ENCODE data around the gene IRF2.

The IRF2 gene

GRCh38 chr4:184427687-184428086 is 46.7 kb downstream of the IRF2 start:
- DNase-seq, result no peak

- DNase-seq, result no peak
Observed at GRCh38 chr4:184427093-184427492, 47.3 kb downstream of the IRF2 start.

- no peak for DNase-seq
Observed at GRCh38 chr4:184424993-184425758, 49.2 kb downstream of the IRF2 start.

GRCh38 chr4:184424279-184424678 is 50.1 kb downstream of the IRF2 start:
- no peak for DNase-seq

GRCh38 chr4:184423003-184423686 is 51.2 kb downstream of the IRF2 start:
- no peak for DNase-seq

GRCh38 chr4:184422378-184422777 is 52.0 kb downstream of the IRF2 start:
- DNase-seq, result no peak

GRCh38 chr4:184421533-184422155 is 52.7 kb downstream of the IRF2 start:
- DNase-seq, result no peak

- DNase-seq, result no peak
Observed at GRCh38 chr4:184420881-184421416, 53.4 kb downstream of the IRF2 start.

GRCh38 chr4:184420402-184420801 is 53.9 kb downstream of the IRF2 start:
- DNase-seq, result no peak

- DNase-seq, result no peak
Observed at GRCh38 chr4:184419976-184420375, 54.4 kb downstream of the IRF2 start.

- peak; percentile 70 for DNase-seq
Observed at GRCh38 chr4:184417802-184418511, 56.4 kb downstream of the IRF2 start.

- DNase-seq, result peak; percentile 76
Observed at GRCh38 chr4:184416913-184417734, 57.2 kb downstream of the IRF2 start.

- no peak for DNase-seq
Observed at GRCh38 chr4:184415071-184415470, 59.3 kb downstream of the IRF2 start.

GRCh38 chr4:184413261-184414046 is 60.9 kb downstream of the IRF2 start:
- DNase-seq, result no peak

GRCh38 chr4:184410748-184411147 is 63.6 kb downstream of the IRF2 start:
- no peak for DNase-seq

- DNase-seq, result peak; percentile 73
Observed at GRCh38 chr4:184409911-184410692, 64.2 kb downstream of the IRF2 start.

- DNase-seq, result no peak
Observed at GRCh38 chr4:184409502-184409901, 64.8 kb downstream of the IRF2 start.

- DNase-seq, result no peak
Observed at GRCh38 chr4:184408684-184409081, 65.7 kb downstream of the IRF2 start.

GRCh38 chr4:184408021-184408683 is 66.2 kb downstream of the IRF2 start:
- DNase-seq, result no peak

- DNase-seq, result no peak
Observed at GRCh38 chr4:184406958-184407391, 67.4 kb downstream of the IRF2 start.
